A549 (cell line): ENCODE results near the gene RPL10. TPM values are rescaled to one million over a fixed set of nuclear protein-coding genes. Genes with fewer than 3 reads are reported as not detected.

Experiments used
- ATAC-seq, 2 experiments: fragments of 200-7000 bp in 1 of 2; fragments of >200 bp in 1 of 2; cut with Nextera tagmentation in 1 of 2; cut with Tn5 transposase in 1 of 2; 3 replicates each; pipeline versions ENCODE4 v1.8.0 to v1.9.1; 2018 to 2020; ENCODE audit warnings: mild to moderate bottlenecking in 1 of 2, moderate library complexity in 1 of 2
- CTCF ChIA-PET: fragments of 300-600 bp; sonication (Branson Sonifier 250); formaldehyde crosslinking; extraction: SDS; loops from one replicate; lab custom pipeline; 2021; ENCODE audit warnings: antibody characterized with exemption, inconsistent platforms; lab: Yijun Ruan, JAX
- POLR2A ChIA-PET: fragments of 350-600 bp; formaldehyde crosslinking; extraction: SDS; loops from one replicate; lab custom pipeline; 2021; ENCODE audit warnings: antibody characterized with exemption, inconsistent platforms; lab: Yijun Ruan, JAX
- DNase-seq, 2 experiments: peaks; one replicate each; pipeline versions ENCODE4 v3.0.0 to v3.0.0-alpha.2; 2011 to 2016; ENCODE audit warnings: low read depth in 1 of 2, low spot score in 1 of 2
- FAIRE-seq: peaks from 2 replicates; lab custom pipeline; 2011; peaks lifted over from hg19 to GRCh38; lab: Jason Lieb, UNC
- H3K27ac ChIP-seq, 2 experiments: fragments of >200 bp; sonication (Bioruptor Twin); formaldehyde crosslinking; 3 replicates each; pipeline ENCODE4 v1.5.1; 2016 to 2017
- H3K4me1 ChIP-seq: fragments of >200 bp; sonication (Bioruptor Twin); formaldehyde crosslinking; 3 replicates; pipeline ENCODE4 v1.6.1; 2016
- H3K4me2 ChIP-seq: fragments of >200 bp; sonication (Bioruptor Twin); formaldehyde crosslinking; 3 replicates; pipeline ENCODE4 v1.6.1; 2016
- H3K4me3 ChIP-seq: fragments of >200 bp; sonication (Bioruptor Twin); formaldehyde crosslinking; 3 replicates; pipeline ENCODE4 v1.5.1; 2016
- H3K9me3 ChIP-seq: fragments of >200 bp; sonication (Bioruptor Twin); formaldehyde crosslinking; 3 replicates; pipeline ENCODE4 v1.6.1; 2016
- BHLHE40 ChIP-seq: IDR thresholded peaks from 2 replicates; pipeline ENCODE4 v1.6.1; 2012; ENCODE audit warnings: low read depth, low read length, inconsistent platforms
- CHD4 ChIP-seq: fragments of 200-600 bp; sonication (generic); IDR thresholded peaks from 2 replicates; pipeline ENCODE4 v1.6.1; 2016; ENCODE audit warnings: antibody characterized with exemption, mild to moderate bottlenecking, borderline replicate concordance
- EP300 ChIP-seq, 2 experiments: fragments of >200 bp; sonication (Bioruptor Twin); formaldehyde crosslinking; IDR thresholded peaks; 2 replicates in 1 of 2; 3 replicates in 1 of 2; pipeline ENCODE4 v1.6.1; 2016 to 2017
- ESRRA ChIP-seq: fragments of 150-350 bp; IDR thresholded peaks from 2 replicates; pipeline ENCODE4 v1.6.1; 2014; ENCODE audit warnings: mild to moderate bottlenecking, low read length, borderline replicate concordance
- FOSB ChIP-seq: fragments of 250-450 bp; sonication (Bioruptor Pico); IDR thresholded peaks from 2 replicates; pipeline ENCODE4 v1.5.0; 2020; ENCODE audit warnings: mild to moderate bottlenecking, moderate library complexity
- JUNB ChIP-seq: fragments of >200 bp; sonication (Bioruptor Twin); formaldehyde crosslinking; IDR thresholded peaks from 2 replicates; pipeline ENCODE4 v1.6.1; 2016
- KDM1A ChIP-seq: fragments of 200-600 bp; sonication (generic); IDR thresholded peaks from 2 replicates; pipeline ENCODE4 v1.6.1; 2016; ENCODE audit warnings: low read depth, mild to moderate bottlenecking
- KDM5A ChIP-seq: fragments of 200-600 bp; sonication (generic); IDR thresholded peaks from 2 replicates; pipeline ENCODE4 v1.6.1; 2016; ENCODE audit warnings: antibody characterized with exemption, mild to moderate bottlenecking
- MAFK ChIP-seq: fragments of 450-650 bp; IDR thresholded peaks from 2 replicates; pipeline ENCODE4 v1.6.1; 2014; ENCODE audit not compliant: partially characterized antibody
- NPAS2 ChIP-seq: fragments of 250-450 bp; sonication (Bioruptor Pico); IDR thresholded peaks from 2 replicates; pipeline ENCODE4 v1.8.0; 2022; ENCODE audit warnings: mild to moderate bottlenecking, moderate library complexity, borderline replicate concordance
- NR3C1 ChIP-seq: fragments of >200 bp; sonication (Bioruptor Twin); formaldehyde crosslinking; IDR thresholded peaks from 3 replicates; pipeline ENCODE4 v1.6.1; 2017
- POLR2AphosphoS2 ChIP-seq: conservative IDR thresholded peaks from 2 replicates; pipeline ENCODE4 v1.6.1; 2012; ENCODE audit warnings: low read length, improper control_type of control experiment, inconsistent platforms
- RCOR1 ChIP-seq: fragments of 150-350 bp; IDR thresholded peaks from 2 replicates; pipeline ENCODE4 v1.6.1; 2014; ENCODE audit warnings: antibody characterized with exemption, low read length, low read depth
- ZC3H11A ChIP-seq: fragments of 450-650 bp; IDR thresholded peaks from 2 replicates; pipeline ENCODE4 v1.6.1; 2014; ENCODE audit warnings: antibody characterized with exemption, mild to moderate bottlenecking
- ZSCAN20 ChIP-seq: fragments of 250-450 bp; sonication (Bioruptor Pico); IDR thresholded peaks from 2 replicates; pipeline ENCODE4 v1.8.0; 2022; ENCODE audit warnings: mild to moderate bottlenecking, moderate library complexity
- WGBS: methylation state at CpG from one replicate; pipeline ENCODE4 v1.1.6; 2017; ENCODE audit errors: missing lambda C conversion rate; 5-methylcytosine and 5-hydroxymethylcytosine counted together
- polyA plus RNA-seq, 4 experiments: library from polyadenylated mRNA; depleted of rRNA in 3 of 4; stranded (reverse); fragments of >200 nt; fragmentation: RNase III in 1 of 4; extraction: RNeasy Plus Mini Kit Qiagen cat#74134 plus additional on column Dnase treatment in 1 of 4; gene quantifications; 2 replicates in 3 of 4; 3 replicates in 1 of 4; pipeline ENCODE4 v1.2.3, GENCODE V29; 2011 to 2017
- TF ChIP-seq, protein P1 (sequence below): fragments of 450-650 bp; IDR thresholded peaks from 2 replicates; pipeline ENCODE4 v1.6.1; 2014; ENCODE audit warnings: antibody characterized with exemption
- TF ChIP-seq, protein P2 (sequence below): IDR thresholded peaks from 2 replicates; pipeline ENCODE4 v1.6.1; 2012
- TF ChIP-seq, protein P3 (sequence below): IDR thresholded peaks from 2 replicates; pipeline ENCODE4 v1.6.1; 2012
- TF ChIP-seq, protein P4 (sequence below): fragments of >200 bp; sonication (Bioruptor Twin); formaldehyde crosslinking; IDR thresholded peaks from 3 replicates; pipeline ENCODE4 v1.6.1; 2016

The RPL10 gene
- polyA plus RNA-seq, 2 of the 4 experiments (the other 2 are of a cell fraction), result 3,216 to 4,804 TPM

DNA sequence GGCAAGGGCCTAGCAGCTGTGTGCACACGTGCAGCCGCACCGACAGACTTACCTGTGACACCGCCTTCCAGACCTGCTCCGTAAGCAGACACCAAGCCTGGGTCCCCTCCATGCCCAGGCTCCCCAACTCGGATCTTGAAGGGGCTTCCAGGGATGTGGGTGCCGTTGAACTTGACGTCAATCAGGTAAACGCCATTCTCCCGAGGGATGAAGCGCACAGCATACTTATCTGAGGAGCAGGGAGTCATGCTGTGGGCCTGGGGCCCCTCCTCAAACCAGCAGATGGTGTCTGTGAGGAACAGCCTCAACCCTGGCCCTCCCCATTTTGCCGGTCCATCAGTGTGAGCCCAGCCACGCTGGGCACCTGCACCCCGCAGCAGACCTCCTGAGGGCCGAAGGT, 48.2 kb upstream of the RPL10 start:
- Histone ChIP-seq H3K4me1 (peaks cover 70% of the 10 kb centered on the region), H3K9me3 (no peaks in the 10 kb centered on the region), H3K4me2 (no peak overlapping the region), H3K4me3 (no peak overlapping the region), H3K27ac (no peak overlapping the region; a peak in 1 of 6 replicates)
- 90% methylated on average over 9 of the region's 15 CpGs for WGBS
- ChIA-PET POLR2A (interaction anchor here (0.7 kb wide), 1 partner anchor 20 kb away, joined by 3 read pairs; no protein-coding TSS in a partner anchor), CTCF (interaction anchor here (0.8 to 3.4 kb wide), 4 partner anchors 18 to 49 kb away, joined by 3 to 19 read pairs (median 4); partner anchors contain the start of genes FLNA and RPL10)
- no peak for ATAC-seq
- no peak for FAIRE-seq
- DNase-seq, result peak in 1 of 2 experiments; percentile 21
- no peak for TF ChIP-seq ESRRA
- no peak for TF ChIP-seq NPAS2 (CRISPR knock-in tag)
- peak; percentile 52; the same call in 1 of the 2 replicates for TF ChIP-seq POLR2AphosphoS2
- TF ChIP-seq BHLHE40, result no peak
- TF ChIP-seq, protein P1, sequence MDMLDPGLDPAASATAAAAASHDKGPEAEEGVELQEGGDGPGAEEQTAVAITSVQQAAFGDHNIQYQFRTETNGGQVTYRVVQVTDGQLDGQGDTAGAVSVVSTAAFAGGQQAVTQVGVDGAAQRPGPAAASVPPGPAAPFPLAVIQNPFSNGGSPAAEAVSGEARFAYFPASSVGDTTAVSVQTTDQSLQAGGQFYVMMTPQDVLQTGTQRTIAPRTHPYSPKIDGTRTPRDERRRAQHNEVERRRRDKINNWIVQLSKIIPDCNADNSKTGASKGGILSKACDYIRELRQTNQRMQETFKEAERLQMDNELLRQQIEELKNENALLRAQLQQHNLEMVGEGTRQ, result no peak
- no peak for TF ChIP-seq KDM5A
- TF ChIP-seq RCOR1, result no peak
- TF ChIP-seq FOSB (CRISPR knock-in tag), result no peak

DNA sequence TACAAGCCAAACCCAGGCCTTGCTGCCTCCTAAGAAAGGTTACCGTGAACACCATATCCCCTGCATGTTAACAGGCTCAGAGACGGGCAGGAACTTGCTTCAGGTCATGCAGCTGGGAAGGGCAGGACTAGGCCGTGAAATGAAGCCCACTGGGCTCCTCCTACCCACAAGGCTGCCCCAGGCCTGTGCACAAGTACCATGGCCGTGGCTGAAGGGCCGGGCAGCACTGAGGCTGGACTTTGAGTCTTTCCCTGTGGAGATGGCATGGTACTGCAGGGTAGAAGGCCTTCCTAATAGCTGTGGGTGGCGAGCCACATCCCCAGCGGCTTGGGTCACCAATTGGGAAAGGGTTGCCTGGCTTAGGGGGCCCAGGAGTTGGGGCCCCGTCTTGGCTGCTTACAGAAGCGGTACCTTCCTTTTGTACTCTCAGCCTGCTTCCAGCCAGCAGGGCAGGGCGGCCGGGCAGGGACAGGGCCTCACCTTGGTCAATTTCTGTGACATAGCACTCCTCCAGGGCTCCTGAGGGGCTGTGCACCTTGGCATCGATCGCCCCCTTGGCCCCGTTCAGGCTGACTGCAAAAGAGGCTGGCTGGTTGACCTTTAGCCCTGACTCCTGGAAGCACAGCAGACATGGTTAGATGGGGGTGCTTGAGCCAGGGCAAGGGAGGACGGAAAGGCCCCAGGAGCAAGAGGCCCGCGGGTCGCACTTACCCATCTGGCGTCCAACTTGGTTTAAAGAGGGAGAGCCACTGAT, 47.6 kb upstream of the RPL10 start:
- ChIA-PET POLR2A (interaction anchor here (0.7 kb wide), 1 partner anchor 19 kb away, joined by 3 read pairs; no protein-coding TSS in a partner anchor), CTCF (interaction anchor here (0.8 to 3.4 kb wide), 3 partner anchors 17 to 23 kb away, joined by 3 to 19 read pairs (median 4); partner anchors contain the start of gene FLNA)
- peak in 1 of 2 experiments; percentile 39 for DNase-seq
- H3K9me3 ChIP-seq, result no peaks in the 10 kb centered on the region
- peak overlapping the region in 1 of 2 experiments; percentile 43; a peak in 2 of 6 replicates for H3K27ac ChIP-seq
- H3K4me3 ChIP-seq, result no peak overlapping the region
- WGBS, result 91% methylated on average over 10 of the region's 19 CpGs
- TF ChIP-seq, protein P2, sequence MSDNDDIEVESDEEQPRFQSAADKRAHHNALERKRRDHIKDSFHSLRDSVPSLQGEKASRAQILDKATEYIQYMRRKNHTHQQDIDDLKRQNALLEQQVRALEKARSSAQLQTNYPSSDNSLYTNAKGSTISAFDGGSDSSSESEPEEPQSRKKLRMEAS, result no peak
- TF ChIP-seq, protein P1, result no peak
- TF ChIP-seq MAFK, result no peak
- TF ChIP-seq CHD4, result no peak
- peaks cover 76% of the 10 kb centered on the region for H3K4me1 ChIP-seq
- FAIRE-seq, result no peak
- ATAC-seq, result peak in 1 of 2 experiments; percentile 1; a peak in 1 of 6 replicates
- H3K4me2 ChIP-seq, result no peak overlapping the region

DNA sequence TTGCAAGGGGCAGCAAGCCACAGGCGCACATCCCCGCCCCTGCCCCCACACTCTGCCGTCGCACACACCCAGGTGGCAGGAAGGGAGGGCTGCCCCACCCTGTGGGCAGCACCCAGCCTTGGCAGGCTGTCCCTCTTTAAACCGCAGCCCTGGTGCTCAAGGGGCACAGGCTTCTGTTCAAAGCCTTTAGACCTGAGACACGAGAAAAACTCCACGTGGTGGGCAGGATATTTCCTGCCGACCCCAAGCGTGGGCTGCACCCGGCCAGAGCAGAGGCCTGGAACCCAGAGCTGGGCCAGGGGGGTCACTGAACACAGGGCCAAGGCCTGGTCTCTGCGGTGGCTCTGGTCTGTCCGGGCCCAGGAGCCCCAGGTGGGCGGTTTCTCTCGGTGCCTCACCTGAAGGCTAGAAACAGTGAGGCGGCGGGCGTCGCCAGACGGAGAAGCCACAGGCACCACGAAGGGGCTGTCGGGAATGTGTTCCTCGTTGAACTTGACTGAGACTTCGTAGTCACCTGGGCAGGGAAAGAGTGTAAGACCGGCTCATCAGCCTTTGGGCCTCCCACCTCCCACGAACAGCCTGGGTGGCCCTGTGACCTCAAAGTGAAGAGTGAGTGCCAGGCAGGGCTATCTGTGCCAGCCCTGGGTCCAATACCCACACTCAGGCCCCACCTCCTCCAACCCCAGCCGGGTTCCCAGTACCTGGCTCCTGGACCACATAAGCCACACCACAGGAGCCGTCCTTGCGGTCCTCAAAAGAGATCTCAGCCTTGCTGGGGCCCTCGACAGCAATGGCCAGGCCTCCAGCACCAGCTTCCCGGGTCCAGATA, 46.8 kb upstream of the RPL10 start:
- no peaks in the 10 kb centered on the region for H3K9me3 ChIP-seq
- ChIA-PET CTCF (interaction anchor here (3.4 kb wide), 1 partner anchor 22 kb away, joined by 19 read pairs; the partner anchor contains the start of gene FLNA), POLR2A (no interaction called here)
- FAIRE-seq (no peak), DNase-seq (peak in 1 of 2 experiments; percentile 18), ATAC-seq (no peak)
- H3K27ac ChIP-seq, result peak overlapping the region in 1 of 2 experiments; percentile 43; a peak in 2 of 6 replicates
- peaks cover 79% of the 10 kb centered on the region for H3K4me1 ChIP-seq
- no peak overlapping the region for H3K4me3 ChIP-seq
- H3K4me2 ChIP-seq, result no peak overlapping the region
- WGBS, result 82% methylated on average over 17 of the region's 30 CpGs
- TF ChIP-seq, protein P3, sequence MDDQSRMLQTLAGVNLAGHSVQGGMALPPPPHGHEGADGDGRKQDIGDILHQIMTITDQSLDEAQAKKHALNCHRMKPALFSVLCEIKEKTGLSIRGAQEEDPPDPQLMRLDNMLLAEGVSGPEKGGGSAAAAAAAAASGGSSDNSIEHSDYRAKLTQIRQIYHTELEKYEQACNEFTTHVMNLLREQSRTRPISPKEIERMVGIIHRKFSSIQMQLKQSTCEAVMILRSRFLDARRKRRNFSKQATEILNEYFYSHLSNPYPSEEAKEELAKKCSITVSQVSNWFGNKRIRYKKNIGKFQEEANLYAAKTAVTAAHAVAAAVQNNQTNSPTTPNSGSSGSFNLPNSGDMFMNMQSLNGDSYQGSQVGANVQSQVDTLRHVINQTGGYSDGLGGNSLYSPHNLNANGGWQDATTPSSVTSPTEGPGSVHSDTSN, result no peak
- TF ChIP-seq, protein P4, sequence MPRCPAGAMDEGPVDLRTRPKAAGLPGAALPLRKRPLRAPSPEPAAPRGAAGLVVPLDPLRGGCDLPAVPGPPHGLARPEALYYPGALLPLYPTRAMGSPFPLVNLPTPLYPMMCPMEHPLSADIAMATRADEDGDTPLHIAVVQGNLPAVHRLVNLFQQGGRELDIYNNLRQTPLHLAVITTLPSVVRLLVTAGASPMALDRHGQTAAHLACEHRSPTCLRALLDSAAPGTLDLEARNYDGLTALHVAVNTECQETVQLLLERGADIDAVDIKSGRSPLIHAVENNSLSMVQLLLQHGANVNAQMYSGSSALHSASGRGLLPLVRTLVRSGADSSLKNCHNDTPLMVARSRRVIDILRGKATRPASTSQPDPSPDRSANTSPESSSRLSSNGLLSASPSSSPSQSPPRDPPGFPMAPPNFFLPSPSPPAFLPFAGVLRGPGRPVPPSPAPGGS, result no peak
- TF ChIP-seq, protein P1, result no peak
- no peak for TF ChIP-seq KDM1A
- TF ChIP-seq ZC3H11A, result no peak
- no peak for TF ChIP-seq NR3C1
- no peak for TF ChIP-seq JUNB
- no peak; the same call in 1 of the 2 replicates for TF ChIP-seq POLR2AphosphoS2
- TF ChIP-seq EP300 (IDR thresholded peaks at IDR 0.05), result no peak
- TF ChIP-seq ZSCAN20, result no peak
- TF ChIP-seq MAFK, result no peak
- TF ChIP-seq, all 56 proteins: peak for 0
